ENCODE results near the gene GGTA1.

GRCh38 chr9:121494192-121494591 lies 5.5 kb downstream of the GGTA1 start:
- no peak for TF ChIP-seq CHD2 (IDR thresholded peaks at IDR 0.05; ENCODE audit: low read length)
- TF ChIP-seq, protein P1, sequence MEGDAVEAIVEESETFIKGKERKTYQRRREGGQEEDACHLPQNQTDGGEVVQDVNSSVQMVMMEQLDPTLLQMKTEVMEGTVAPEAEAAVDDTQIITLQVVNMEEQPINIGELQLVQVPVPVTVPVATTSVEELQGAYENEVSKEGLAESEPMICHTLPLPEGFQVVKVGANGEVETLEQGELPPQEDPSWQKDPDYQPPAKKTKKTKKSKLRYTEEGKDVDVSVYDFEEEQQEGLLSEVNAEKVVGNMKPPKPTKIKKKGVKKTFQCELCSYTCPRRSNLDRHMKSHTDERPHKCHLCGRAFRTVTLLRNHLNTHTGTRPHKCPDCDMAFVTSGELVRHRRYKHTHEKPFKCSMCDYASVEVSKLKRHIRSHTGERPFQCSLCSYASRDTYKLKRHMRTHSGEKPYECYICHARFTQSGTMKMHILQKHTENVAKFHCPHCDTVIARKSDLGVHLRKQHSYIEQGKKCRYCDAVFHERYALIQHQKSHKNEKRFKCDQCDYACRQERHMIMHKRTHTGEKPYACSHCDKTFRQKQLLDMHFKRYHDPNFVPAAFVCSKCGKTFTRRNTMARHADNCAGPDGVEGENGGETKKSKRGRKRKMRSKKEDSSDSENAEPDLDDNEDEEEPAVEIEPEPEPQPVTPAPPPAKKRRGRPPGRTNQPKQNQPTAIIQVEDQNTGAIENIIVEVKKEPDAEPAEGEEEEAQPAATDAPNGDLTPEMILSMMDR (IDR thresholded peaks at IDR 0.05; ENCODE audit: control extremely low read depth in 1 of 3, insufficient read depth in 1 of 3, low read depth in 1 of 3, low read length in 3 of 3): no peak
- TF ChIP-seq POLR2A (IDR thresholded peaks at IDR 0.05; ENCODE audit: control extremely low read depth in 1 of 2, low read depth in 2 of 2, low read length in 2 of 2): no peak

Measured in H1 (cell line).